IMR-90 (cell line): ENCODE data around the gene CFAP45. TPM values are rescaled to one million over a fixed set of nuclear protein-coding genes. Genes with fewer than 3 reads are reported as not detected.
A peak's percentile ranks its signal among the peaks of the same experiment; 100 is the strongest.

ENCODE experiments used
- ATAC-seq: fragments of 200-7000 bp; cut with Tn5 transposase; 2 replicates; pipeline ENCODE4 v1.9.1; 2020; ENCODE audit warnings: low read depth, mild to moderate bottlenecking, moderate library complexity
- BruUV-seq: library from RNA; stranded (reverse); fragments of 400-500 nt; replicated peaks from 2 replicates; lab custom pipeline; 2021; lab: Mats Ljungman, UMichigan
- CTCF ChIA-PET: fragments of 300-600 bp; formaldehyde crosslinking; extraction: SDS; loops from one replicate; lab custom pipeline; 2021; ENCODE audit warnings: antibody characterized with exemption; lab: Yijun Ruan, JAX
- POLR2A ChIA-PET: fragments of 300-600 bp; sonication (Branson Sonifier 250); formaldehyde crosslinking; loops from one replicate; lab custom pipeline; 2022; ENCODE audit warnings: antibody characterized with exemption; ENCODE audit not compliant: unreplicated experiment; lab: Charles Lee
- DNase-seq: peaks from one replicate; pipeline ENCODE4 v3.0.0; 2013
- H2AFZ ChIP-seq: replicated peaks from 2 replicates; pipeline ENCODE3; 2013; ENCODE audit warnings: low read length, mild to moderate bottlenecking; ENCODE audit not compliant: poor library complexity
- H2AK5ac ChIP-seq: 2 replicates; pipeline ENCODE4 v1.6.1; 2013; ENCODE audit warnings: low read depth, low read length, inconsistent platforms
- H2AK9ac ChIP-seq: replicated peaks from 2 replicates; pipeline ENCODE3; 2013; ENCODE audit warnings: mild to moderate bottlenecking, low read depth, low read length, moderate library complexity; ENCODE audit not compliant: poor library complexity
- H2BK120ac ChIP-seq: 2 replicates; pipeline ENCODE4 v1.6.1; 2013; ENCODE audit warnings: low read depth, low read length, inconsistent platforms
- H2BK15ac ChIP-seq: 3 replicates; pipeline ENCODE4 v1.6.1; 2013; ENCODE audit warnings: low read depth, low read length, inconsistent platforms
- H2BK20ac ChIP-seq: 2 replicates; pipeline ENCODE4 v1.6.1; 2013; ENCODE audit warnings: low read depth, mild to moderate bottlenecking, inconsistent platforms, low read length, moderate library complexity
- H2BK5ac ChIP-seq: 2 replicates; pipeline ENCODE4 v1.6.1; 2013; ENCODE audit warnings: mild to moderate bottlenecking, low read depth, low read length, inconsistent platforms; ENCODE audit not compliant: poor library complexity, severe bottlenecking
- H3K14ac ChIP-seq: replicated peaks from 2 replicates; pipeline ENCODE4 v1.6.1; 2013; ENCODE audit warnings: low read depth, low read length, inconsistent platforms
- H3K18ac ChIP-seq: 2 replicates; pipeline ENCODE4 v1.6.1; 2013; ENCODE audit warnings: low read depth, low read length, control low read depth
- H3K23ac ChIP-seq: 2 replicates; pipeline ENCODE4 v1.6.1; 2013; ENCODE audit warnings: low read depth, low read length, inconsistent platforms
- H3K27ac ChIP-seq: 2 replicates; pipeline ENCODE4 v1.5.1; 2013; ENCODE audit warnings: mild to moderate bottlenecking, control low read depth, low read length; ENCODE audit not compliant: insufficient read depth
- H3K27me3 ChIP-seq: 2 replicates; pipeline ENCODE4 v1.6.1; 2013; ENCODE audit warnings: low read length; ENCODE audit not compliant: control insufficient read depth, insufficient read depth
- H3K36me3 ChIP-seq: 2 replicates; pipeline ENCODE4 v1.6.1; 2013; ENCODE audit warnings: low read length, mixed read lengths; ENCODE audit not compliant: control insufficient read depth, insufficient read depth
- H3K4ac ChIP-seq: 2 replicates; pipeline ENCODE4 v1.6.1; 2013; ENCODE audit warnings: low read depth, low read length, inconsistent platforms
- H3K4me1 ChIP-seq: 2 replicates; pipeline ENCODE4 v1.6.1; 2013; ENCODE audit warnings: low read length, mixed read lengths; ENCODE audit not compliant: control insufficient read depth, insufficient read depth
- H3K4me2 ChIP-seq: 2 replicates; pipeline ENCODE4 v1.6.1; 2013; ENCODE audit warnings: low read depth, mild to moderate bottlenecking, control low read depth, low read length, moderate library complexity
- H3K4me3 ChIP-seq: 2 replicates; pipeline ENCODE4 v1.5.1; 2013; ENCODE audit warnings: low read depth, mild to moderate bottlenecking, control low read depth, low read length, moderate library complexity; ENCODE audit not compliant: insufficient read depth
- H3K56ac ChIP-seq: 2 replicates; pipeline ENCODE4 v1.6.1; 2013; ENCODE audit warnings: low read length, inconsistent platforms; ENCODE audit not compliant: insufficient read depth; ENCODE audit errors: extremely low read depth
- H3K79me1 ChIP-seq, 2 experiments: 2 replicates each; pipeline ENCODE4 v1.6.1; 2013; ENCODE audit warnings: low read length in 2 of 2, inconsistent platforms in 1 of 2, low read depth in 1 of 2
- H3K9ac ChIP-seq: 2 replicates; pipeline ENCODE4 v1.6.1; 2013; ENCODE audit warnings: low read depth, low read length, control low read depth
- H3K9me1 ChIP-seq: 2 replicates; pipeline ENCODE4 v1.6.1; 2013; ENCODE audit warnings: low read length, inconsistent platforms; ENCODE audit not compliant: insufficient read depth
- H3K9me3 ChIP-seq: 2 replicates; pipeline ENCODE4 v1.6.1; 2013; ENCODE audit warnings: low read length; ENCODE audit not compliant: control insufficient read depth, insufficient read depth
- H4K20me1 ChIP-seq: 2 replicates; pipeline ENCODE4 v1.6.1; 2013; ENCODE audit warnings: low read length, inconsistent platforms; ENCODE audit not compliant: insufficient read depth
- H4K5ac ChIP-seq: 2 replicates; pipeline ENCODE4 v1.6.1; 2013; ENCODE audit warnings: mild to moderate bottlenecking, low read depth, low read length, control low read depth
- H4K8ac ChIP-seq, 2 experiments: 2 replicates each; pipeline ENCODE4 v1.6.1; 2013; ENCODE audit warnings: low read depth in 2 of 2, low read length in 2 of 2, control low read depth in 1 of 2, inconsistent platforms in 1 of 2
- H4K91ac ChIP-seq: 2 replicates; pipeline ENCODE4 v1.6.1; 2013; ENCODE audit warnings: low read depth, low read length, inconsistent platforms; ENCODE audit not compliant: insufficient read depth
- BHLHE40 ChIP-seq: fragments of 150-350 bp; IDR thresholded peaks from 2 replicates; pipeline ENCODE4 v1.6.1; 2016; ENCODE audit warnings: mild to moderate bottlenecking, low read depth, low read length
- CEBPB ChIP-seq: IDR thresholded peaks from 2 replicates; pipeline ENCODE4 v1.6.1; 2012; ENCODE audit warnings: low read depth, low read length, improper control_type of control experiment
- CHD1 ChIP-seq: IDR thresholded peaks from 2 replicates; pipeline ENCODE4 v1.6.1; 2012; ENCODE audit warnings: low read depth, low read length, improper control_type of control experiment
- CTCF ChIP-seq: conservative IDR thresholded peaks from 2 replicates; pipeline ENCODE4 v1.5.1; 2012; ENCODE audit warnings: mild to moderate bottlenecking, low read depth, low read length, improper control_type of control experiment
- FOS ChIP-seq: fragments of 150-350 bp; IDR thresholded peaks from 2 replicates; pipeline ENCODE4 v1.6.1; 2016; ENCODE audit warnings: low read depth, low read length
- MAZ ChIP-seq: IDR thresholded peaks from 2 replicates; pipeline ENCODE4 v1.6.1; 2012; ENCODE audit warnings: low read depth, mild to moderate bottlenecking, low read length, improper control_type of control experiment, moderate library complexity, borderline replicate concordance
- MXI1 ChIP-seq: IDR thresholded peaks from 2 replicates; pipeline ENCODE4 v1.6.1; 2012; ENCODE audit warnings: low read depth, mild to moderate bottlenecking, low read length, moderate library complexity, borderline replicate concordance
- POLR2A ChIP-seq: IDR thresholded peaks from 2 replicates; pipeline ENCODE4 v1.6.1; 2012; ENCODE audit warnings: mild to moderate bottlenecking, low read depth, low read length
- RAD21 ChIP-seq: IDR thresholded peaks from 2 replicates; pipeline ENCODE4 v1.6.1; 2012; ENCODE audit warnings: low read length, improper control_type of control experiment
- RFX5 ChIP-seq: IDR thresholded peaks from 2 replicates; pipeline ENCODE4 v1.8.0; 2012; ENCODE audit warnings: low read depth, mild to moderate bottlenecking, low read length, moderate library complexity
- SMC3 ChIP-seq: fragments of 150-350 bp; IDR thresholded peaks from 2 replicates; pipeline ENCODE4 v1.6.1; 2016; ENCODE audit warnings: low read depth, mild to moderate bottlenecking, antibody characterized with exemption, low read length, moderate library complexity
- WGBS, 2 experiments: methylation state at CpG; one replicate each; pipeline versions ENCODE4 v1.1.5 to v1.1.7; 2013; ENCODE audit warnings: missing lambda C conversion rate in 2 of 2; ENCODE audit not compliant: insufficient read length in 1 of 2; ENCODE audit errors: extremely low coverage in 2 of 2; 5-methylcytosine and 5-hydroxymethylcytosine counted together
- dilution Hi-C: fragments of 300-500 bp; cut with HindIII; formaldehyde crosslinking; loops from one replicate; pipeline ENCODE4 v1.14.3; 2018; ENCODE audit warnings: low sequenced_read_pairs; ENCODE audit not compliant: unreplicated experiment
- in situ Hi-C: fragments of 300-500 bp; cut with MboI; formaldehyde crosslinking; loops from 3 replicates; pipeline ENCODE4 v1.14.3; 2019; ENCODE audit warnings: low sequenced_read_pairs, inconsistent platforms, mixed read lengths
- intact Hi-C: fragments of 100-400 bp; cut with micrococcal nuclease; formaldehyde crosslinking; loops from 2 replicates; pipeline ENCODE4 v1.10.0; 2022
- polyA plus RNA-seq, 3 experiments: library from polyadenylated mRNA; depleted of rRNA; stranded (reverse); fragments of >200 nt; gene quantifications; 2 replicates each; pipeline ENCODE4 v1.2.3, GENCODE V29; 2012; ENCODE audit warnings: low replicate concordance in 1 of 3
- total RNA-seq: library from RNA; depleted of rRNA; stranded (reverse); fragments of >200 nt; gene quantifications from 2 replicates; pipeline ENCODE4 v1.2.3, GENCODE V29; 2012
- TF ChIP-seq, protein P1 (sequence below): fragments of 150-350 bp; IDR thresholded peaks from 2 replicates; pipeline ENCODE4 v1.6.1; 2016; ENCODE audit warnings: low read depth, mild to moderate bottlenecking, low read length, moderate library complexity, borderline replicate concordance

Gene CFAP45
- total and polyA plus RNA-seq, 2 of the 4 experiments (the other 2 are of a cell fraction): 0.51 to 0.72 TPM

DNA sequence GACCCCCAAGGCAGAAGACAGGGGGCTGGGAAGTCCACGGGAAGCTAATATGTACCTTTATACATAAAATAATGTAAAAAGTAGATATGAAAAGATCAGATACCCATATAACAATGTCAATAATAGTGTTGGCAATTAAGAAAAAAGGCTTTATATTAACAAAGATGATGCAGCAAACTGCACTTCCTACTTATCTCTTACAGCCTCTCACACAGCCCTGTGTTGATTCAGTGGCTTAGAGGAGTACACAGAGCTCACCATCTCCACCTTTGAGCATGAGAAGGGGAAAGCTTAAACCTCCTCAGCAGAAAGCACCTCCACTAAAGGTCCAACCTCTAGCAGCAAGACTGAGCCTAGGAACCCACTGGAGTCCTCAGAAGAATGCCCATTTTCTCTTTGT is 30.4 kb downstream of the CFAP45 start:
- intact Hi-C loops: no loop called here
- Histone ChIP-seq H2BK15ac (no peak overlapping the region), H3K14ac (no peak overlapping the region), H3K4me2 (no peak overlapping the region), H2BK20ac (no peak overlapping the region; the same call in 1 of the 2 replicates), H3K4ac (peak overlapping the region; percentile 66; the same call in 1 of the 2 replicates), H2AFZ (peak overlapping the region; percentile 79), H4K5ac (peak overlapping the region; percentile 43; the same call in 1 of the 2 replicates), H3K9me3 (no peaks in the 10 kb centered on the region), H3K4me3 (no peak overlapping the region), H4K8ac (no peak overlapping the region; a peak in 1 of 4 replicates), H3K18ac (peak overlapping the region; percentile 64; the same call in 1 of the 2 replicates), H3K27ac (no peak overlapping the region), H4K91ac (no peak overlapping the region), H3K79me1 (no peaks in the 10 kb centered on the region), H2AK5ac (peak overlapping the region; percentile 0; the same call in 1 of the 2 replicates), H3K36me3 (no peaks in the 10 kb centered on the region), H3K23ac (no peak overlapping the region; the same call in 1 of the 2 replicates), H2AK9ac (peak overlapping the region; percentile 92), H2BK120ac (no peak overlapping the region), H3K4me1 (peaks cover 8% of the 10 kb centered on the region), H3K9me1 (no peaks in the 10 kb centered on the region), H3K9ac (no peak overlapping the region), H3K27me3 (no peaks in the 10 kb centered on the region), H4K20me1 (no peaks in the 10 kb centered on the region), H3K56ac (no peak overlapping the region), H2BK5ac (no peak overlapping the region)
- dilution Hi-C loops: no loop called here
- in situ Hi-C loops: no loop called here
- CTCF ChIA-PET: no interaction called here
- POLR2A ChIA-PET: no interaction called here
- WGBS, 2 experiments: no CpG with 5 or more reads among the region's 1 CpG
- BruUV-seq: no TSS peak
- TF ChIP-seq RAD21 (no peak), MXI1 (no peak), FOS (no peak), CTCF (no peak), RFX5 (no peak), CEBPB (no peak), CHD1 (no peak), POLR2A (no peak), SMC3 (no peak), BHLHE40 (no peak), MAZ (no peak)
- TF ChIP-seq, protein P1, sequence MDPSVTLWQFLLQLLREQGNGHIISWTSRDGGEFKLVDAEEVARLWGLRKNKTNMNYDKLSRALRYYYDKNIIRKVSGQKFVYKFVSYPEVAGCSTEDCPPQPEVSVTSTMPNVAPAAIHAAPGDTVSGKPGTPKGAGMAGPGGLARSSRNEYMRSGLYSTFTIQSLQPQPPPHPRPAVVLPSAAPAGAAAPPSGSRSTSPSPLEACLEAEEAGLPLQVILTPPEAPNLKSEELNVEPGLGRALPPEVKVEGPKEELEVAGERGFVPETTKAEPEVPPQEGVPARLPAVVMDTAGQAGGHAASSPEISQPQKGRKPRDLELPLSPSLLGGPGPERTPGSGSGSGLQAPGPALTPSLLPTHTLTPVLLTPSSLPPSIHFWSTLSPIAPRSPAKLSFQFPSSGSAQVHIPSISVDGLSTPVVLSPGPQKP: no peak
- ATAC-seq: no peak
- no peak for DNase-seq
